ENCODE measurements around the gene TBC1D32. TPM values are rescaled to one million over a fixed set of nuclear protein-coding genes. Genes with fewer than 3 reads are reported as not detected.

Gene TBC1D32
- total RNA-seq, 1 donor from 2014 or later: 4.1 TPM

DNA sequence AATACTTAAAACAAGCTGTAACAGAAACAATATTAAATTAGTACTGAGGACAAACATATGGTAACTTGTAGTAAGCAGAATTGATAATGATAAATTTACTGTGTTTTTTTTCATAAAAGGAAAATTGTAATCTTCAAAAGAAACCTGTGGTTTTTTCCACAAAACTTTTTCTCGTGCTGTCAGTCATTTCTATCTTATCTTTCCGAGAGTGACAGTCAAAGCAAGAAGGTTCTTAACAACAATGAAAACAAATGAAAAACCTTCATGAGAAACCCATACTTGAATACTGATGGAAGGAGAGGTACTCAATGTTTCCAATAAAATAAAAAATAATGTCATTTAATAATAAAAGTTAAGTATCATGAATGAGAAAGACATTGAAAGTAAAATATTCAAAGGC lies 174.0 kb downstream of the TBC1D32 start:
- no peak for DNase-seq (ENCODE audit: low read depth)
- no peak overlapping the region for H3K4me3 ChIP-seq (ENCODE audit: low read depth, low read length)
- TF ChIP-seq, protein P1, sequence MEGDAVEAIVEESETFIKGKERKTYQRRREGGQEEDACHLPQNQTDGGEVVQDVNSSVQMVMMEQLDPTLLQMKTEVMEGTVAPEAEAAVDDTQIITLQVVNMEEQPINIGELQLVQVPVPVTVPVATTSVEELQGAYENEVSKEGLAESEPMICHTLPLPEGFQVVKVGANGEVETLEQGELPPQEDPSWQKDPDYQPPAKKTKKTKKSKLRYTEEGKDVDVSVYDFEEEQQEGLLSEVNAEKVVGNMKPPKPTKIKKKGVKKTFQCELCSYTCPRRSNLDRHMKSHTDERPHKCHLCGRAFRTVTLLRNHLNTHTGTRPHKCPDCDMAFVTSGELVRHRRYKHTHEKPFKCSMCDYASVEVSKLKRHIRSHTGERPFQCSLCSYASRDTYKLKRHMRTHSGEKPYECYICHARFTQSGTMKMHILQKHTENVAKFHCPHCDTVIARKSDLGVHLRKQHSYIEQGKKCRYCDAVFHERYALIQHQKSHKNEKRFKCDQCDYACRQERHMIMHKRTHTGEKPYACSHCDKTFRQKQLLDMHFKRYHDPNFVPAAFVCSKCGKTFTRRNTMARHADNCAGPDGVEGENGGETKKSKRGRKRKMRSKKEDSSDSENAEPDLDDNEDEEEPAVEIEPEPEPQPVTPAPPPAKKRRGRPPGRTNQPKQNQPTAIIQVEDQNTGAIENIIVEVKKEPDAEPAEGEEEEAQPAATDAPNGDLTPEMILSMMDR (IDR thresholded peaks at IDR 0.05; ENCODE audit: insufficient read depth, low read length, poor library complexity, severe bottlenecking): no peak
- H3K27me3 ChIP-seq (ENCODE audit: control insufficient read depth, insufficient read depth, low read length): no peaks in the 10 kb centered on the region
- no peaks in the 10 kb centered on the region for H3K36me3 ChIP-seq (ENCODE audit: control insufficient read depth, insufficient read depth, low read length)

DNA sequence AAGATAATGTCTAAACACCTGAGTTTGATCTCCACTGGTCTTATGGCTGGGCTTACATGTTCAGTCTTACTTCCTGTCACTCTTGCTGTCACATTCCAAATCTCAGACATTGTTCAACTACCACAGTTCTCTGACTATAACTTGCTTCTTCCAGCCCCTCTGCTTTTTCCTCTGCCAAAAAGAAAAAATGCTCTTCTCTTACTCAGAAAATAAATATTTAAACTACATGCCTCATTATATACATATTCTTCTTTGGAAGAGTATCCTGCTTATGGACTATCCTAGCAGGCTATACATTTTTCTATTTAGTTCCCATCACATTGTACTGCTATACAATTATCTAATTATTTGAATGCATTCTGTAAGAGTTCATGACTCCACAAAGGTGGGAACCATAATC lies 175.4 kb downstream of the TBC1D32 start:
- Histone ChIP-seq H3K27me3 (ENCODE audit: control insufficient read depth, insufficient read depth, low read length) (no peaks in the 10 kb centered on the region), H3K4me3 (ENCODE audit: low read depth, low read length) (no peak overlapping the region), H3K36me3 (ENCODE audit: control insufficient read depth, insufficient read depth, low read length) (no peaks in the 10 kb centered on the region)
- DNase-seq (ENCODE audit: low read depth): no peak
- TF ChIP-seq, protein P1 (IDR thresholded peaks at IDR 0.05; ENCODE audit: insufficient read depth, low read length, poor library complexity, severe bottlenecking): no peak

DNA sequence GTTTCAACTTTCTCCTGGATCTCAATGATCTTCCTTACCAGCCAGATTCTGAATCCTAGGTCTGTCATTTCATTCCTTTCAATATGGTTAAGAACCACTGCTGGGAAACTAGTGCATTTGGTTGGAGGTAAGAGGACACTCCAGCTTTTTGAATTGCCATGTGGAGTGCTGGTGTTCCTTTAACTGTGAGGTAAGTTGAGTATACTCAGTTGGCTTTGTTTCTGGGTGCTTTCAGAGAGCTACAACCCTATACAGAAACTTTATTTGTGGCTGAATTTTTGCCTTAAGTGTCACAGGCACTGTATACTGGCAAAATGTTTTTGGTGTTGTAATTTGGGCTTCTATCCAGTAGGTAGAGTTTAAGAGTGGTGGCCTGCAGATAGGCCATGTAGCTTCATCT lies 175.8 kb downstream of the TBC1D32 start:
- TF ChIP-seq, protein P1 (IDR thresholded peaks at IDR 0.05; ENCODE audit: insufficient read depth, low read length, poor library complexity, severe bottlenecking): no peak
- no peak for DNase-seq (ENCODE audit: low read depth)

DNA sequence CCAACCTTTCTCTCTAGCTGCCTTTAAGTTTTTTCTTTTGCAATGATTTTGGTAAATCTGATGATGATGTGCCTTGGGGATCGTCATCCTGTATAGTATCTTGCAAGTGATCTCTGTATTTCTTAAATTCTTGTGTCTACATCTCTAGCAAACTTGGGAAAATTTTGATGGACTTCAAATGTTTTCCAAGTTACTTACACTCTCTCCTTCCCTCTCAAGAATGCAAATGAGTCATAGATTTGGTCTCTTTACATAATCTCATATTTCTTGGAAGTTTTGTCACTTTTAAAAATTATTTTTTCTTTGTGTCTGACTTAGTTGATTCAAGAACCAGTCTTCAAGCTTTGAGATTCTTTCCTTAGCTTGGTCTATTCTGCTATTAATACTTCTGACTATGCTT lies 176.4 kb downstream of the TBC1D32 start:
- no peaks in the 10 kb centered on the region for H3K36me3 ChIP-seq (ENCODE audit: control insufficient read depth, insufficient read depth, low read length)
- H3K27me3 ChIP-seq (ENCODE audit: control insufficient read depth, insufficient read depth, low read length): no peaks in the 10 kb centered on the region
- TF ChIP-seq, protein P1 (IDR thresholded peaks at IDR 0.05; ENCODE audit: insufficient read depth, low read length, poor library complexity, severe bottlenecking): no peak
- no peak for DNase-seq (ENCODE audit: low read depth)
- no peak overlapping the region for H3K4me3 ChIP-seq (ENCODE audit: low read depth, low read length)

More for the DNA sequence above, 175.8 kb downstream of the TBC1D32 start:
- H3K36me3 ChIP-seq (ENCODE audit: control insufficient read depth, insufficient read depth, low read length): no peaks in the 10 kb centered on the region
- H3K4me3 ChIP-seq (ENCODE audit: low read depth, low read length): no peak overlapping the region
- H3K27me3 ChIP-seq (ENCODE audit: control insufficient read depth, insufficient read depth, low read length): no peaks in the 10 kb centered on the region

DNA sequence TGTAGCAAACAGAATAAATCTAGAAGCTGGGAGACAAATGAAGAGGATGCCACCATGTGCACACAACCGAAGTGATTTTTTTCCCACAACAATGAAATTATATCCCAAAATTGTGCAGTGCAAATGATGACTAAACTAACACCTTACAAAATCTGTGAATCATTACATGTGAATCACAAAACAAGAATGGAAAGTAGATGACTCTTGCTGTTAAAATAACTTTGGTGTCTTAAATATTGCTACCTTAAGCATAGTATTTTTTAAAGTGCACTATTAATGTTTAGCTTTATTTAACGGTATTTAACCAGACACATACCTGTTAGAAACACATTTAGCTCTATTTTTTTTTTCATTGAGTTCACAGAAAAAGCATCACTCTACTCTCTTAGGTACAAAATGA lies 190.8 kb downstream of the TBC1D32 start:
- H3K4me3 ChIP-seq (ENCODE audit: low read depth, low read length): no peak overlapping the region
- H3K27me3 ChIP-seq (ENCODE audit: control insufficient read depth, insufficient read depth, low read length): no peaks in the 10 kb centered on the region
- no peak for DNase-seq (ENCODE audit: low read depth)
- TF ChIP-seq, protein P1 (IDR thresholded peaks at IDR 0.05; ENCODE audit: insufficient read depth, low read length, poor library complexity, severe bottlenecking): no peak
- H3K36me3 ChIP-seq (ENCODE audit: control insufficient read depth, insufficient read depth, low read length): no peaks in the 10 kb centered on the region

DNA sequence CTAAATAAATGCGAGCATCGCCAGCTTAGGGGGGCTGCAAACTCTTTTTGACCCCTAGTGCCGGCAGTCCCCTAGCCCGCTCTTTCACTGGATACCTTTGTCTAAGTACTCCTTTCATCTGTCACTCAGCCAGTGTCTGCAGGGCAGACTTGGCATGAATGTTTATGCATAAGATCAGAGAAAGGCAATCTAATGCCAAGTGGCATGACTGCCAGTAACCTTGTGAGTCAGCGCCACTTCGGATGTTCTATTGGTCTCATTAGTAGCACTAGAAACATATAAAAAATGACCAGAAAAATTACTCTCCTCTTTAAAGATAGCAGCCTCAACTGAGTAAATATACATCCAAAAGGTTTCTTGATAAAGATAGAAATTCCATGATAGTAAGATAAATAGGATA lies 192.2 kb downstream of the TBC1D32 start:
- TF ChIP-seq, protein P1 (IDR thresholded peaks at IDR 0.05; ENCODE audit: insufficient read depth, low read length, poor library complexity, severe bottlenecking): no peak
- H3K4me3 ChIP-seq (ENCODE audit: low read depth, low read length): no peak overlapping the region
- no peaks in the 10 kb centered on the region for H3K36me3 ChIP-seq (ENCODE audit: control insufficient read depth, insufficient read depth, low read length)
- no peaks in the 10 kb centered on the region for H3K27me3 ChIP-seq (ENCODE audit: control insufficient read depth, insufficient read depth, low read length)
- no peak for DNase-seq (ENCODE audit: low read depth)

Measured in kidney epithelial cell (primary cell).